Measurements from ENCODE around the gene IREB2.

- no peak for TF ChIP-seq CTCF (IDR thresholded peaks at IDR 0.05)
- no peak for TF ChIP-seq POLR2A (IDR thresholded peaks at IDR 0.05)
Measured at GRCh38 chr15:78421238-78421965, 16.6 kb upstream of the IREB2 start.
